Nephron (organoid): Measurements from ENCODE around the gene C14orf180.
A peak's percentile ranks its signal among the peaks of the same experiment; 100 is the strongest.

ENCODE experiments used
- H3K27ac Mint-ChIP-seq, 3 experiments: 2 replicates each; pipeline ENCODE4 v1.8.0; 2020; ENCODE audit warnings: mixed read lengths in 3 of 3, mild to moderate bottlenecking in 2 of 3, moderate library complexity in 1 of 3
- H3K27me3 Mint-ChIP-seq: 2 replicates; pipeline ENCODE4 v1.8.0; 2021; ENCODE audit warnings: low read depth, mild to moderate bottlenecking, moderate library complexity, mixed read lengths
- H3K36me3 Mint-ChIP-seq: 2 replicates; pipeline ENCODE4 v1.8.0; 2020; ENCODE audit warnings: low read depth, mixed read lengths
- H3K4me1 Mint-ChIP-seq: 2 replicates; pipeline ENCODE4 v1.8.0; 2020; ENCODE audit warnings: mixed read lengths
- H3K4me3 Mint-ChIP-seq, 3 experiments: 2 replicates each; pipeline ENCODE4 v1.8.0; 2020; ENCODE audit warnings: mild to moderate bottlenecking in 3 of 3, mixed read lengths in 3 of 3, moderate library complexity in 2 of 3
- H3K9me3 Mint-ChIP-seq: 2 replicates; pipeline ENCODE4 v1.8.0; 2020; ENCODE audit warnings: mixed read lengths
- CTCF ChIP-seq, 3 experiments: fragments of 200-600 bp; sonication (generic); IDR thresholded peaks; one replicate each; pipeline ENCODE4 v1.5.0; 2021; ENCODE audit warnings: antibody characterized with exemption in 3 of 3; ENCODE audit not compliant: unreplicated experiment in 3 of 3

Gene C14orf180

GRCh38 chr14:104573930-104574329 is 5.6 kb upstream of the C14orf180 start:
- TF ChIP-seq CTCF (IDR thresholded peaks at IDR 0.05; ENCODE audit: unreplicated experiment in 3 of 3) = no peak
- peaks cover 42% of the 10 kb centered on the region for H3K4me1 Mint-ChIP-seq
- H3K36me3 Mint-ChIP-seq = no peaks in the 10 kb centered on the region
- H3K27me3 Mint-ChIP-seq = peaks cover 25% of the 10 kb centered on the region
- no peaks in the 10 kb centered on the region for H3K9me3 Mint-ChIP-seq
- H3K4me3 Mint-ChIP-seq = peak overlapping the region in 2 of 3 experiments; percentile 46 to 68
- peak overlapping the region; percentile 82 to 98 (median 95) for H3K27ac Mint-ChIP-seq

GRCh38 chr14:104574536-104574935 is 5.0 kb upstream of the C14orf180 start:
- TF ChIP-seq CTCF (IDR thresholded peaks at IDR 0.05; ENCODE audit: unreplicated experiment in 3 of 3) = no peak
- H3K9me3 Mint-ChIP-seq = no peaks in the 10 kb centered on the region
- peaks cover 25% of the 10 kb centered on the region for H3K27me3 Mint-ChIP-seq
- H3K4me3 Mint-ChIP-seq = peak overlapping the region in 2 of 3 experiments; percentile 46 to 68
- no peaks in the 10 kb centered on the region for H3K36me3 Mint-ChIP-seq
- peaks cover 41% of the 10 kb centered on the region for H3K4me1 Mint-ChIP-seq
- H3K27ac Mint-ChIP-seq = peak overlapping the region; percentile 82 to 98 (median 95)

GRCh38 chr14:104574978-104575583 is 4.5 kb upstream of the C14orf180 start:
- H3K27me3 Mint-ChIP-seq = peaks cover 25% of the 10 kb centered on the region
- no peak for TF ChIP-seq CTCF (IDR thresholded peaks at IDR 0.05; ENCODE audit: unreplicated experiment in 3 of 3)
- peaks cover 44% of the 10 kb centered on the region for H3K4me1 Mint-ChIP-seq
- H3K9me3 Mint-ChIP-seq = no peaks in the 10 kb centered on the region
- H3K4me3 Mint-ChIP-seq = no peak overlapping the region
- H3K27ac Mint-ChIP-seq = peak overlapping the region; percentile 65 to 87 (median 82)
- no peaks in the 10 kb centered on the region for H3K36me3 Mint-ChIP-seq

- peaks cover 50% of the 10 kb centered on the region for H3K4me1 Mint-ChIP-seq
- H3K27me3 Mint-ChIP-seq = peaks cover 21% of the 10 kb centered on the region
- H3K36me3 Mint-ChIP-seq = no peaks in the 10 kb centered on the region
- peak overlapping the region in 2 of 3 experiments; percentile 5 to 16 for H3K4me3 Mint-ChIP-seq
- H3K27ac Mint-ChIP-seq = peak overlapping the region; percentile 73 to 87 (median 74)
- H3K9me3 Mint-ChIP-seq = no peaks in the 10 kb centered on the region
- no peak for TF ChIP-seq CTCF (IDR thresholded peaks at IDR 0.05; ENCODE audit: unreplicated experiment in 3 of 3)
These were observed 3.2 kb upstream of the C14orf180 start for GRCh38 chr14:104576232-104576969.

- no peak overlapping the region for H3K4me3 Mint-ChIP-seq
- H3K27me3 Mint-ChIP-seq = peaks cover 21% of the 10 kb centered on the region
- no peak for TF ChIP-seq CTCF (IDR thresholded peaks at IDR 0.05; ENCODE audit: unreplicated experiment in 3 of 3)
- H3K4me1 Mint-ChIP-seq = peaks cover 52% of the 10 kb centered on the region
- peak overlapping the region; percentile 73 to 87 (median 74) for H3K27ac Mint-ChIP-seq
- no peaks in the 10 kb centered on the region for H3K36me3 Mint-ChIP-seq
- no peaks in the 10 kb centered on the region for H3K9me3 Mint-ChIP-seq
These were observed 2.6 kb upstream of the C14orf180 start for GRCh38 chr14:104576970-104577332.
